ENCODE data around the gene HSBP1L1. TPM values are rescaled to one million over a fixed set of nuclear protein-coding genes. Genes with fewer than 3 reads are reported as not detected.

Gene HSBP1L1
- total and polyA plus RNA-seq, 2 experiments from 2014 or later: 1.8 to 3.7 TPM

DNA sequence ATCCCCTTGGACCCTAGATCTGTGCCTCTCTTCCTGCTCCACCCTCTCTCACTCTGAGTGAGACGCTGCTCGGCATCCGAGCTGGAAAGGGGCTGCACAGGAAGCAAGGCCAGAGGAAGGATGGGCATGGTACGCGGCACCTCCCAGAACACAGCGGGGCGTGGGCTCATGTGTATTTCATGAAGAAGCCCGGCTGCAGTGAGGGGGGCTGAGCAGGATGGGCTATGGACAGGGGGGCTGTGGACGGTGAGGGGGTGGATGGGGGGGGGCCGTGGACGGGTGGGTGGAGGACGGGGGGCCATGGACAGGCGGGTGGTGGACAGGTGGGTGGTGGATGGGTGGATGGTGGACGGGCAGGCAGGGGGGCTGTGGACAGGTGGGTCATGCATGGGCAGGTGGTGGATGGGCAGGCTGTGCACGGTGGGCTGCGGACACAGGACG, 41.5 kb upstream of the HSBP1L1 start:
- no peaks in the 10 kb centered on the region for H3K27me3 ChIP-seq (ENCODE audit: insufficient read depth)
- peaks cover 6% of the 10 kb centered on the region for H3K9me3 Mint-ChIP-seq
- H3K36me3 Mint-ChIP-seq (ENCODE audit: low read depth): peaks cover 4% of the 10 kb centered on the region; the same call in 2 of the 3 replicates
- no peaks in the 10 kb centered on the region for H3K4me1 ChIP-seq (ENCODE audit: insufficient read depth)
- H3K4me1 Mint-ChIP-seq: peaks cover 13% of the 10 kb centered on the region
- H4K20me1 ChIP-seq (replicated peaks; ENCODE audit: insufficient read depth): no peaks in the 10 kb centered on the region
- no peak overlapping the region for H3K27ac Mint-ChIP-seq
- no peak for TF ChIP-seq POLR2AphosphoS5 (IDR thresholded peaks at IDR 0.05; ENCODE audit: low read depth)
- TF ChIP-seq, protein P1, sequence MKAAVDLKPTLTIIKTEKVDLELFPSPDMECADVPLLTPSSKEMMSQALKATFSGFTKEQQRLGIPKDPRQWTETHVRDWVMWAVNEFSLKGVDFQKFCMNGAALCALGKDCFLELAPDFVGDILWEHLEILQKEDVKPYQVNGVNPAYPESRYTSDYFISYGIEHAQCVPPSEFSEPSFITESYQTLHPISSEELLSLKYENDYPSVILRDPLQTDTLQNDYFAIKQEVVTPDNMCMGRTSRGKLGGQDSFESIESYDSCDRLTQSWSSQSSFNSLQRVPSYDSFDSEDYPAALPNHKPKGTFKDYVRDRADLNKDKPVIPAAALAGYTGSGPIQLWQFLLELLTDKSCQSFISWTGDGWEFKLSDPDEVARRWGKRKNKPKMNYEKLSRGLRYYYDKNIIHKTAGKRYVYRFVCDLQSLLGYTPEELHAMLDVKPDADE (IDR thresholded peaks at IDR 0.05): no peak
- no peak for TF ChIP-seq ZNF331 (CRISPR knock-in tag; IDR thresholded peaks at IDR 0.05; ENCODE audit: low read depth)
- TF ChIP-seq EZH2 (IDR thresholded peaks at IDR 0.05; ENCODE audit: low read depth, unreplicated experiment): no peak
- TF ChIP-seq ZNF114 (CRISPR knock-in tag; IDR thresholded peaks at IDR 0.05): no peak
- TF ChIP-seq, protein P2, sequence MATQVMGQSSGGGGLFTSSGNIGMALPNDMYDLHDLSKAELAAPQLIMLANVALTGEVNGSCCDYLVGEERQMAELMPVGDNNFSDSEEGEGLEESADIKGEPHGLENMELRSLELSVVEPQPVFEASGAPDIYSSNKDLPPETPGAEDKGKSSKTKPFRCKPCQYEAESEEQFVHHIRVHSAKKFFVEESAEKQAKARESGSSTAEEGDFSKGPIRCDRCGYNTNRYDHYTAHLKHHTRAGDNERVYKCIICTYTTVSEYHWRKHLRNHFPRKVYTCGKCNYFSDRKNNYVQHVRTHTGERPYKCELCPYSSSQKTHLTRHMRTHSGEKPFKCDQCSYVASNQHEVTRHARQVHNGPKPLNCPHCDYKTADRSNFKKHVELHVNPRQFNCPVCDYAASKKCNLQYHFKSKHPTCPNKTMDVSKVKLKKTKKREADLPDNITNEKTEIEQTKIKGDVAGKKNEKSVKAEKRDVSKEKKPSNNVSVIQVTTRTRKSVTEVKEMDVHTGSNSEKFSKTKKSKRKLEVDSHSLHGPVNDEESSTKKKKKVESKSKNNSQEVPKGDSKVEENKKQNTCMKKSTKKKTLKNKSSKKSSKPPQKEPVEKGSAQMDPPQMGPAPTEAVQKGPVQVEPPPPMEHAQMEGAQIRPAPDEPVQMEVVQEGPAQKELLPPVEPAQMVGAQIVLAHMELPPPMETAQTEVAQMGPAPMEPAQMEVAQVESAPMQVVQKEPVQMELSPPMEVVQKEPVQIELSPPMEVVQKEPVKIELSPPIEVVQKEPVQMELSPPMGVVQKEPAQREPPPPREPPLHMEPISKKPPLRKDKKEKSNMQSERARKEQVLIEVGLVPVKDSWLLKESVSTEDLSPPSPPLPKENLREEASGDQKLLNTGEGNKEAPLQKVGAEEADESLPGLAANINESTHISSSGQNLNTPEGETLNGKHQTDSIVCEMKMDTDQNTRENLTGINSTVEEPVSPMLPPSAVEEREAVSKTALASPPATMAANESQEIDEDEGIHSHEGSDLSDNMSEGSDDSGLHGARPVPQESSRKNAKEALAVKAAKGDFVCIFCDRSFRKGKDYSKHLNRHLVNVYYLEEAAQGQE (IDR thresholded peaks at IDR 0.05; ENCODE audit: unreplicated experiment): no peak
- no peak for TF ChIP-seq JUNB (IDR thresholded peaks at IDR 0.05; ENCODE audit: unreplicated experiment)
- no peak for TF ChIP-seq EZH2phosphoT487 (IDR thresholded peaks at IDR 0.05; ENCODE audit: unreplicated experiment)
- TF ChIP-seq STAT1 (IDR thresholded peaks at IDR 0.05; ENCODE audit: unreplicated experiment): no peak
- TF ChIP-seq, protein P3, sequence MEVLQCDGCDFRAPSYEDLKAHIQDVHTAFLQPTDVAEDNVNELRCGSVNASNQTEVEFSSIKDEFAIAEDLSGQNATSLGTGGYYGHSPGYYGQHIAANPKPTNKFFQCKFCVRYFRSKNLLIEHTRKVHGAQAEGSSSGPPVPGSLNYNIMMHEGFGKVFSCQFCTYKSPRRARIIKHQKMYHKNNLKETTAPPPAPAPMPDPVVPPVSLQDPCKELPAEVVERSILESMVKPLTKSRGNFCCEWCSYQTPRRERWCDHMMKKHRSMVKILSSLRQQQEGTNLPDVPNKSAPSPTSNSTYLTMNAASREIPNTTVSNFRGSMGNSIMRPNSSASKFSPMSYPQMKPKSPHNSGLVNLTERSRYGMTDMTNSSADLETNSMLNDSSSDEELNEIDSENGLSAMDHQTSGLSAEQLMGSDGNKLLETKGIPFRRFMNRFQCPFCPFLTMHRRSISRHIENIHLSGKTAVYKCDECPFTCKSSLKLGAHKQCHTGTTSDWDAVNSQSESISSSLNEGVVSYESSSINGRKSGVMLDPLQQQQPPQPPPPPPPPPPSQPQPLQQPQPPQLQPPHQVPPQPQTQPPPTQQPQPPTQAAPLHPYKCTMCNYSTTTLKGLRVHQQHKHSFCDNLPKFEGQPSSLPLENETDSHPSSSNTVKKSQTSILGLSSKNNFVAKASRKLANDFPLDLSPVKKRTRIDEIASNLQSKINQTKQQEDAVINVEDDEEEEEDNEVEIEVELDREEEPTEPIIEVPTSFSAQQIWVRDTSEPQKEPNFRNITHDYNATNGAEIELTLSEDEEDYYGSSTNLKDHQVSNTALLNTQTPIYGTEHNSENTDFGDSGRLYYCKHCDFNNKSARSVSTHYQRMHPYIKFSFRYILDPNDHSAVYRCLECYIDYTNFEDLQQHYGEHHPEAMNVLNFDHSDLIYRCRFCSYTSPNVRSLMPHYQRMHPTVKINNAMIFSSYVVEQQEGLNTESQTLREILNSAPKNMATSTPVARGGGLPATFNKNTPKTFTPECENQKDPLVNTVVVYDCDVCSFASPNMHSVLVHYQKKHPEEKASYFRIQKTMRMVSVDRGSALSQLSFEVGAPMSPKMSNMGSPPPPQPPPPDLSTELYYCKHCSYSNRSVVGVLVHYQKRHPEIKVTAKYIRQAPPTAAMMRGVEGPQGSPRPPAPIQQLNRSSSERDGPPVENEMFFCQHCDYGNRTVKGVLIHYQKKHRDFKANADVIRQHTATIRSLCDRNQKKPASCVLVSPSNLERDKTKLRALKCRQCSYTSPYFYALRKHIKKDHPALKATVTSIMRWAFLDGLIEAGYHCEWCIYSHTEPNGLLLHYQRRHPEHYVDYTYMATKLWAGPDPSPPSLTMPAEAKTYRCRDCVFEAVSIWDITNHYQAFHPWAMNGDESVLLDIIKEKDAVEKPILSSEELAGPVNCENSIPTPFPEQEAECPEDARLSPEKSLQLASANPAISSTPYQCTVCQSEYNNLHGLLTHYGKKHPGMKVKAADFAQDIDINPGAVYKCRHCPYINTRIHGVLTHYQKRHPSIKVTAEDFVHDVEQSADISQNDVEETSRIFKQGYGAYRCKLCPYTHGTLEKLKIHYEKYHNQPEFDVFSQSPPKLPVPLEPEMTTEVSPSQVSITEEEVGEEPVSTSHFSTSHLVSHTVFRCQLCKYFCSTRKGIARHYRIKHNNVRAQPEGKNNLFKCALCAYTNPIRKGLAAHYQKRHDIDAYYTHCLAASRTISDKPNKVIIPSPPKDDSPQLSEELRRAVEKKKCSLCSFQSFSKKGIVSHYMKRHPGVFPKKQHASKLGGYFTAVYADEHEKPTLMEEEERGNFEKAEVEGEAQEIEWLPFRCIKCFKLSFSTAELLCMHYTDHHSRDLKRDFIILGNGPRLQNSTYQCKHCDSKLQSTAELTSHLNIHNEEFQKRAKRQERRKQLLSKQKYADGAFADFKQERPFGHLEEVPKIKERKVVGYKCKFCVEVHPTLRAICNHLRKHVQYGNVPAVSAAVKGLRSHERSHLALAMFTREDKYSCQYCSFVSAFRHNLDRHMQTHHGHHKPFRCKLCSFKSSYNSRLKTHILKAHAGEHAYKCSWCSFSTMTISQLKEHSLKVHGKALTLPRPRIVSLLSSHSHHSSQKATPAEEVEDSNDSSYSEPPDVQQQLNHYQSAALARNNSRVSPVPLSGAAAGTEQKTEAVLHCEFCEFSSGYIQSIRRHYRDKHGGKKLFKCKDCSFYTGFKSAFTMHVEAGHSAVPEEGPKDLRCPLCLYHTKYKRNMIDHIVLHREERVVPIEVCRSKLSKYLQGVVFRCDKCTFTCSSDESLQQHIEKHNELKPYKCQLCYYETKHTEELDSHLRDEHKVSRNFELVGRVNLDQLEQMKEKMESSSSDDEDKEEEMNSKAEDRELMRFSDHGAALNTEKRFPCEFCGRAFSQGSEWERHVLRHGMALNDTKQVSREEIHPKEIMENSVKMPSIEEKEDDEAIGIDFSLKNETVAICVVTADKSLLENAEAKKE (CRISPR knock-in tag; IDR thresholded peaks at IDR 0.05): no peak
- TF ChIP-seq NANOG (IDR thresholded peaks at IDR 0.05; ENCODE audit: borderline replicate concordance): no peak
- TF ChIP-seq, protein P4, sequence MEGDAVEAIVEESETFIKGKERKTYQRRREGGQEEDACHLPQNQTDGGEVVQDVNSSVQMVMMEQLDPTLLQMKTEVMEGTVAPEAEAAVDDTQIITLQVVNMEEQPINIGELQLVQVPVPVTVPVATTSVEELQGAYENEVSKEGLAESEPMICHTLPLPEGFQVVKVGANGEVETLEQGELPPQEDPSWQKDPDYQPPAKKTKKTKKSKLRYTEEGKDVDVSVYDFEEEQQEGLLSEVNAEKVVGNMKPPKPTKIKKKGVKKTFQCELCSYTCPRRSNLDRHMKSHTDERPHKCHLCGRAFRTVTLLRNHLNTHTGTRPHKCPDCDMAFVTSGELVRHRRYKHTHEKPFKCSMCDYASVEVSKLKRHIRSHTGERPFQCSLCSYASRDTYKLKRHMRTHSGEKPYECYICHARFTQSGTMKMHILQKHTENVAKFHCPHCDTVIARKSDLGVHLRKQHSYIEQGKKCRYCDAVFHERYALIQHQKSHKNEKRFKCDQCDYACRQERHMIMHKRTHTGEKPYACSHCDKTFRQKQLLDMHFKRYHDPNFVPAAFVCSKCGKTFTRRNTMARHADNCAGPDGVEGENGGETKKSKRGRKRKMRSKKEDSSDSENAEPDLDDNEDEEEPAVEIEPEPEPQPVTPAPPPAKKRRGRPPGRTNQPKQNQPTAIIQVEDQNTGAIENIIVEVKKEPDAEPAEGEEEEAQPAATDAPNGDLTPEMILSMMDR (conservative IDR thresholded peaks at IDR 0.05; ENCODE audit: low read depth in 2 of 2): no peak
- TF ChIP-seq CREB1 (CRISPR knock-in tag; IDR thresholded peaks at IDR 0.05; ENCODE audit: low read depth): no peak
- no peak overlapping the region for H3K4me2 ChIP-seq
- H3K36me3 ChIP-seq (ENCODE audit: insufficient read depth): no peaks in the 10 kb centered on the region
- H3K9me2 ChIP-seq (ENCODE audit: insufficient read depth): no peaks in the 10 kb centered on the region
- no peaks in the 10 kb centered on the region for H3F3A ChIP-seq (replicated peaks; ENCODE audit: low read depth)
- ATAC-seq (no peak), DNase-seq (ENCODE audit: low spot score) (no peak)
- peaks cover 7% of the 10 kb centered on the region for H3K27me3 Mint-ChIP-seq (ENCODE audit: insufficient read depth, low read depth, poor library complexity)
- H3K79me2 ChIP-seq (replicated peaks; ENCODE audit: insufficient read depth): no peaks in the 10 kb centered on the region
- H3K4me3 Mint-ChIP-seq: no peak overlapping the region
- no peak overlapping the region for H2AFZ ChIP-seq
- no peak overlapping the region for H3K4me3 ChIP-seq
- no peak overlapping the region for H3K27ac ChIP-seq (ENCODE audit: low read depth)

Measured in GM23338 (cell line).